Activated naive CD8-positive, alpha-beta T cell treated with anti-CD3 and anti-CD28 coated beads, Interleukin-2, amount 50 U/mL, for 24 hours (primary cell): ENCODE measurements around the gene PPM1N.

ENCODE experiments used
- ATAC-seq: fragments of 150-1000 bp; cut with Tn5 transposase; one replicate; pipeline ENCODE4 v1.10.0; 2021
- DNase-seq: peaks from one replicate; pipeline ENCODE4 v3.0.0; 2021
- H3K27ac Mint-ChIP-seq: one replicate; pipeline ENCODE4 v1.8.0; 2021; ENCODE audit warnings: mild to moderate bottlenecking, mixed read lengths
- H3K27me3 Mint-ChIP-seq: one replicate; pipeline ENCODE4 v1.8.0; 2021; ENCODE audit warnings: mixed read lengths
- H3K36me3 Mint-ChIP-seq: one replicate; pipeline ENCODE4 v1.8.0; 2021; ENCODE audit warnings: low read depth, mixed read lengths
- H3K4me1 Mint-ChIP-seq: one replicate; pipeline ENCODE4 v1.8.0; 2021; ENCODE audit warnings: mixed read lengths
- H3K4me3 Mint-ChIP-seq: one replicate; pipeline ENCODE4 v1.8.0; 2021; ENCODE audit warnings: mild to moderate bottlenecking, moderate library complexity, mixed read lengths
- H3K9me3 Mint-ChIP-seq: one replicate; pipeline ENCODE4 v1.8.0; 2021; ENCODE audit warnings: mixed read lengths

Gene PPM1N

GRCh38 chr19:45517641-45518468 lies 19.6 kb downstream of the PPM1N start:
- no peaks in the 10 kb centered on the region for H3K27me3 Mint-ChIP-seq
- no peak overlapping the region for H3K27ac Mint-ChIP-seq
- peaks cover 31% of the 10 kb centered on the region for H3K36me3 Mint-ChIP-seq
- ATAC-seq (no peak), DNase-seq (no peak)
- H3K4me3 Mint-ChIP-seq: no peak overlapping the region
- peaks cover 37% of the 10 kb centered on the region for H3K4me1 Mint-ChIP-seq
- no peaks in the 10 kb centered on the region for H3K9me3 Mint-ChIP-seq

- Mint-ChIP-seq H3K4me1 (peaks cover 34% of the 10 kb centered on the region), H3K27me3 (no peaks in the 10 kb centered on the region), H3K4me3 (no peak overlapping the region), H3K9me3 (no peaks in the 10 kb centered on the region), H3K27ac (no peak overlapping the region), H3K36me3 (peaks cover 34% of the 10 kb centered on the region)
- ATAC-seq: no peak
- no peak for DNase-seq
Measured at GRCh38 chr19:45518469-45518826, 20.2 kb downstream of the PPM1N start.

GRCh38 chr19:45522010-45522941 lies 24.0 kb downstream of the PPM1N start:
- DNase-seq (no peak), ATAC-seq (no peak)
- H3K27ac Mint-ChIP-seq: no peak overlapping the region
- peaks cover 7% of the 10 kb centered on the region for H3K4me1 Mint-ChIP-seq
- H3K36me3 Mint-ChIP-seq: peaks cover 38% of the 10 kb centered on the region
- no peaks in the 10 kb centered on the region for H3K9me3 Mint-ChIP-seq
- H3K27me3 Mint-ChIP-seq: no peaks in the 10 kb centered on the region
- H3K4me3 Mint-ChIP-seq: no peak overlapping the region

GRCh38 chr19:45523642-45524256 lies 25.5 kb downstream of the PPM1N start:
- Mint-ChIP-seq H3K27me3 (no peaks in the 10 kb centered on the region), H3K4me3 (no peak overlapping the region), H3K9me3 (no peaks in the 10 kb centered on the region), H3K4me1 (peaks cover 15% of the 10 kb centered on the region), H3K27ac (peak overlapping the region; percentile 21), H3K36me3 (peaks cover 33% of the 10 kb centered on the region)
- peak; percentile 71 for DNase-seq
- peak; percentile 95 for ATAC-seq

- peaks cover 33% of the 10 kb centered on the region for H3K36me3 Mint-ChIP-seq
- no peak for DNase-seq
- no peaks in the 10 kb centered on the region for H3K9me3 Mint-ChIP-seq
- no peak for ATAC-seq
- no peak overlapping the region for H3K27ac Mint-ChIP-seq
- H3K27me3 Mint-ChIP-seq: no peaks in the 10 kb centered on the region
- no peak overlapping the region for H3K4me3 Mint-ChIP-seq
- peaks cover 15% of the 10 kb centered on the region for H3K4me1 Mint-ChIP-seq
Measured at GRCh38 chr19:45524575-45525129, 26.4 kb downstream of the PPM1N start.

GRCh38 chr19:45526143-45526542 lies 27.9 kb downstream of the PPM1N start:
- no peak for DNase-seq
- ATAC-seq: no peak
- H3K36me3 Mint-ChIP-seq: peaks cover 24% of the 10 kb centered on the region
- H3K4me1 Mint-ChIP-seq: peaks cover 15% of the 10 kb centered on the region
- no peak overlapping the region for H3K4me3 Mint-ChIP-seq
- H3K27me3 Mint-ChIP-seq: no peaks in the 10 kb centered on the region
- no peak overlapping the region for H3K27ac Mint-ChIP-seq
- no peaks in the 10 kb centered on the region for H3K9me3 Mint-ChIP-seq

GRCh38 chr19:45526971-45527370 lies 28.7 kb downstream of the PPM1N start:
- H3K9me3 Mint-ChIP-seq: peaks cover 6% of the 10 kb centered on the region
- no peak overlapping the region for H3K27ac Mint-ChIP-seq
- ATAC-seq (no peak), DNase-seq (no peak)
- H3K36me3 Mint-ChIP-seq: peaks cover 26% of the 10 kb centered on the region
- H3K27me3 Mint-ChIP-seq: no peaks in the 10 kb centered on the region
- no peak overlapping the region for H3K4me3 Mint-ChIP-seq
- H3K4me1 Mint-ChIP-seq: peaks cover 15% of the 10 kb centered on the region

GRCh38 chr19:45527731-45528130 lies 29.5 kb downstream of the PPM1N start:
- peaks cover 26% of the 10 kb centered on the region for H3K36me3 Mint-ChIP-seq
- H3K27me3 Mint-ChIP-seq: no peaks in the 10 kb centered on the region
- peaks cover 15% of the 10 kb centered on the region for H3K4me1 Mint-ChIP-seq
- no peak for ATAC-seq
- no peak overlapping the region for H3K4me3 Mint-ChIP-seq
- H3K9me3 Mint-ChIP-seq: peaks cover 6% of the 10 kb centered on the region
- DNase-seq: no peak
- peak overlapping the region; percentile 25 for H3K27ac Mint-ChIP-seq

GRCh38 chr19:45528149-45528743 lies 30.0 kb downstream of the PPM1N start:
- Mint-ChIP-seq H3K36me3 (peaks cover 23% of the 10 kb centered on the region), H3K9me3 (peaks cover 6% of the 10 kb centered on the region), H3K4me3 (no peak overlapping the region), H3K27ac (no peak overlapping the region), H3K4me1 (peaks cover 14% of the 10 kb centered on the region), H3K27me3 (no peaks in the 10 kb centered on the region)
- no peak for DNase-seq
- ATAC-seq: no peak

- H3K27me3 Mint-ChIP-seq: no peaks in the 10 kb centered on the region
- peaks cover 6% of the 10 kb centered on the region for H3K9me3 Mint-ChIP-seq
- peaks cover 10% of the 10 kb centered on the region for H3K4me1 Mint-ChIP-seq
- H3K36me3 Mint-ChIP-seq: peaks cover 17% of the 10 kb centered on the region
- DNase-seq: no peak
- peak; percentile 47 for ATAC-seq
- H3K4me3 Mint-ChIP-seq: no peak overlapping the region
- H3K27ac Mint-ChIP-seq: peak overlapping the region; percentile 39
Measured at GRCh38 chr19:45528744-45529419, 30.6 kb downstream of the PPM1N start.

GRCh38 chr19:45529420-45529785 lies 31.2 kb downstream of the PPM1N start:
- no peak overlapping the region for H3K4me3 Mint-ChIP-seq
- no peak for ATAC-seq
- peak overlapping the region; percentile 39 for H3K27ac Mint-ChIP-seq
- peaks cover 10% of the 10 kb centered on the region for H3K4me1 Mint-ChIP-seq
- no peak for DNase-seq
- peaks cover 16% of the 10 kb centered on the region for H3K36me3 Mint-ChIP-seq
- no peaks in the 10 kb centered on the region for H3K27me3 Mint-ChIP-seq
- H3K9me3 Mint-ChIP-seq: peaks cover 6% of the 10 kb centered on the region

- Mint-ChIP-seq H3K4me3 (no peak overlapping the region), H3K4me1 (peaks cover 10% of the 10 kb centered on the region), H3K9me3 (peaks cover 6% of the 10 kb centered on the region), H3K27me3 (no peaks in the 10 kb centered on the region), H3K27ac (no peak overlapping the region), H3K36me3 (peaks cover 8% of the 10 kb centered on the region)
- no peak for ATAC-seq
- DNase-seq: no peak
Measured at GRCh38 chr19:45531349-45531748, 33.1 kb downstream of the PPM1N start.

- H3K4me3 Mint-ChIP-seq: no peak overlapping the region
- DNase-seq (no peak), ATAC-seq (no peak)
- H3K27ac Mint-ChIP-seq: no peak overlapping the region
- H3K36me3 Mint-ChIP-seq: peaks cover 8% of the 10 kb centered on the region
- H3K9me3 Mint-ChIP-seq: peaks cover 4% of the 10 kb centered on the region
- H3K27me3 Mint-ChIP-seq: no peaks in the 10 kb centered on the region
- no peaks in the 10 kb centered on the region for H3K4me1 Mint-ChIP-seq
Measured at GRCh38 chr19:45539459-45539858, 41.2 kb downstream of the PPM1N start.
